OCI-M2 (cell line): ENCODE results near the gene OSBPL8.

Source experiments
- DNase-seq: peaks from one replicate; lab custom pipeline; 2025; ENCODE audit not compliant: unreplicated experiment; lab: John Stamatoyannopoulos, UW

The OSBPL8 gene

GRCh38 chr12:76316468-76316867 lies 243.1 kb downstream of the OSBPL8 start:
- no peak for DNase-seq

DNA sequence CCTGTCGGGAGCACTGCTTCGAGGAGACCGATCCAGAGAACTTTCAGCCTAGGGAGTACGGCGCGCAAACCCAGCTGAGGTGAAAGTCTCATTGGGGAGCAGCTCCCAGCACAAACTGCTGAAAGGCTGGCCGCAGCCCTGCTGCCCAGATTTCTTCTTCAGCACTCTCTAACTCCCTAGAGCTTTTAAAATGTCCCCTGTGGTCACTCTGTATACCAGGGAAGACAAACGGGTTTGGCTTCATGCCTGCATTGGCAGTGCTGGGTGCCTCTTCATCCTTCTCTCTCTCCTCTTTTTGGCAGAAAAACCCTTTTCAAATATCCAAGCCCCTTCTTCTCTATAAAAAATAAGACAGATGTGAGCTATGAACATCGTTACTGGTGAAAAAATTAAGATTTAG lies 246.3 kb downstream of the OSBPL8 start:
- no peak for DNase-seq

DNA sequence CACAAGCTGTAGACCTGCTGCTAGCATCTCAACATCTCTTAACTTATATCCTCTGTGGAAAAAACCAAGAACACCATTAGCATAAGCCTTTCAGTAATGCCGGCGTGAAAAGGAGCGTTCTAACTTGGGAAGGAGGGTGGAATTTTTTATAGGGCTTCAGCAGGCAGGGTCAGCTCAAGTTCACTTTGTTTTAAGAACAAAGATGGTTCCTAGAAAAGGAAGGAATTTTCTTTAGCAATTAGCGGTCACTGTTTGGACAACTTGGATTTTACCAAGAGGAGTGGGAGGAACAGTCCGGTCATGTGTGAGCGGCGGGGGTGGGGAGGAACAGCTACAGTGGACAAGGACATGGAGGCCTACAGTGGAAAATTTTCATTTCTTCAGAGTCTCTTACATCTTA lies 247.3 kb downstream of the OSBPL8 start:
- no peak for DNase-seq

GRCh38 chr12:76311796-76312195 lies 247.8 kb downstream of the OSBPL8 start:
- no peak for DNase-seq

DNA sequence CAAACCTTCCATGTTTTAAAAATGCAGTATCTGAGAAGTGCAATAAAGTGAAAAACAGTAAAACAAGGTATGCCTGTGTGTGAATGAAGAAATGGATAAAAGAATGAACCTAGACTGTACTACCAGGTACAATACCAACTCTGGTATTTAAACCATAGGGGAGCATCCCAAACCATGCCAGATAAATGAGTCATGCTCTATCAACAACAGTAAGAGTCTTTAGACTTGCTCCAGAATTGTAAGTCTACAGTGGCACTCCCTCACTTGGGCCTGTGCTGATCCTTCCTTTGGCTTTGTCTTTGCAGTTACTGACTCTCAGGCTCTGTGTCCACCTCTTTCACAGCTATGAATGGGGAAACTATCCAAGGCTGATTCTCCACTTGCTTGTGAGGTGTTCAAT lies 249.5 kb downstream of the OSBPL8 start:
- no peak for DNase-seq

DNA sequence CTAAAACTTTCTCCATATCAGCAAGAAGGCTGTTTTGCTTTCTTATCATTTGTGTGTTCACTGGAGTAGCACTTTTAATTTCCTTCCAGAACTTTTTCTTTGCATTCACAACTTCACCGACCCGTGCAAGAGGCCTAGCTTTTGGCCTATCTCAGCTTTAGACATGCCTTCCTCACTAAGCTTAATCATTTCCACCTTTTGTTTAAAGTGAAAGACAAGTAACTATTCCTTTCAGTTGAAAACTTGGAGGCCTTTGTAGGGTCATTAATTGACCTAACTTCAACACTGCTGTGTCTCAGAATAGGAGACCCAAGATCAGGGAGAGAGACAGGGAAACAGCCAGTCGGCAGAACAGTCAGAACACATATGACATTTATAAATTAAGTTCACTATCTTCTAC lies 250.7 kb downstream of the OSBPL8 start:
- DNase-seq = no peak

DNA sequence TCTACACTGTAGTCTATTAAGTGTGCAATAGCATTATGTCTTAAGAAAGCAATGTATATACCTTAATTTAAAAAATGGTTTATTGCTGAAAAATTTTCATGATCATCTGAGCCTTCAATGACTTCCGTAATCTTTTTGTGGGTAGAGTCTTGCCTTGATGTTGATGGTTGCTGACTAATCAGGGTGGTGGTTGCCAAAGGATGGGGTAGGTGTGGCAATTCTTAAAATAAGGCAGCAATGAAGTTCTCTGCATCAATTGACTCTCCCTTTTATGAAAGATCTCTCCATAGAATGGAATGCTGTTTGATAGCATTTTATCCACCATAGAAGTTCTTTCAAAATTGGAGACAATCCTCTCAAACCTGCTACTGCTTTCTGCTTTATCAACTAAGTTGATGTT lies 252.5 kb downstream of the OSBPL8 start:
- DNase-seq = no peak

DNA sequence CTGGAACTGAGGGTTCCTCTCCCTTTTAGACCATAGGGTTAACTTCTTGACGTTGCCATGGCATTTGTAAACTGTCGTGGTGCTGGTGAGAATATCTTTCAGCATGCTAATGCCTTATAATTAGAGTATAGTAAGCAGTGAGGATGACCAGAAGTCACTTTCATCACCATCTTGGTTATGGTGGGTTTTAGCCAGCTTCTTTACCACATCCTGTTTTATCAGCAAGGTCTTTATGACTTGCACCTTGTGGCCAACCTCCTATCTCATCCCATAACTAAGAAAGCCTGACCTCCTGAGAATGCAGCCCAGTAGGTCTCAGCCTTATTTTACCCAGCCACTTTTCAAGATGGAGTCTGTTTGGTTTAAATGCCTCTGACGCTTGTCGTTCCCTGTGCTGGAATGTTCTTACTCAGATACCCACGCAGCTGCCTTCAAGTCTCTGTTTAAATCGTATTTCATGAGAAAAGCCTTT lies 255.5 kb downstream of the OSBPL8 start:
- no peak for DNase-seq

GRCh38 chr12:76303365-76303764 lies 256.2 kb downstream of the OSBPL8 start:
- DNase-seq = no peak
